HAP-1 (cell line): ENCODE results near the gene DAB2IP.

Experiments used
- DNase-seq, 2 experiments: peaks; one replicate each; pipeline ENCODE4 v3.0.0-alpha.2; 2016 to 2020; ENCODE audit warnings: low spot score in 2 of 2
- H3K27me3 ChIP-seq: fragments of 250-450 bp; sonication (Bioruptor Pico); 2 replicates; pipeline ENCODE4 v1.5.1; 2020; ENCODE audit warnings: low read depth, mild to moderate bottlenecking, moderate library complexity
- H3K36me3 ChIP-seq: fragments of 250-450 bp; sonication (Bioruptor Pico); replicated peaks from 2 replicates; pipeline ENCODE4 v1.5.1; 2020; ENCODE audit warnings: mild to moderate bottlenecking
- H3K4me1 ChIP-seq: fragments of 250-450 bp; sonication (Bioruptor Pico); 2 replicates; pipeline ENCODE4 v1.5.1; 2020; ENCODE audit warnings: mild to moderate bottlenecking
- H3K4me3 ChIP-seq: fragments of 250-450 bp; sonication (Bioruptor Pico); 2 replicates; pipeline ENCODE4 v1.5.1; 2020; ENCODE audit warnings: mild to moderate bottlenecking, moderate library complexity
- H3K9me3 ChIP-seq: fragments of 250-450 bp; sonication (Bioruptor Pico); 2 replicates; pipeline ENCODE4 v1.5.1; 2020; ENCODE audit warnings: mild to moderate bottlenecking, moderate library complexity
- in situ Hi-C: fragments of 300-500 bp; cut with MboI; formaldehyde crosslinking; loops from 3 replicates; pipeline ENCODE4 v1.14.3; 2020; ENCODE audit warnings: low sequenced_read_pairs, inconsistent platforms, mixed read lengths

DAB2IP gene

GRCh38 chr9:121692606-121693387 is 41.4 kb downstream of the DAB2IP start:
- DNase-seq = peak in 1 of 2 experiments; percentile 23

GRCh38 chr9:121693388-121693670 is 41.9 kb downstream of the DAB2IP start:
- in situ Hi-C loops = no loop called here
- no peak for DNase-seq
- no peaks in the 10 kb centered on the region for H3K36me3 ChIP-seq

More at GRCh38 chr9:121692606-121693387, 41.4 kb downstream of the DAB2IP start:
- H3K36me3 ChIP-seq = no peaks in the 10 kb centered on the region
- in situ Hi-C loops = no loop called here
- no peaks in the 10 kb centered on the region for H3K9me3 ChIP-seq
- no peak overlapping the region for H3K4me3 ChIP-seq
- H3K27me3 ChIP-seq = no peaks in the 10 kb centered on the region
- no peaks in the 10 kb centered on the region for H3K4me1 ChIP-seq

GRCh38 chr9:121694001-121694400 is 42.6 kb downstream of the DAB2IP start:
- no peaks in the 10 kb centered on the region for H3K9me3 ChIP-seq
- H3K4me3 ChIP-seq = no peak overlapping the region
- no peaks in the 10 kb centered on the region for H3K36me3 ChIP-seq
- no peaks in the 10 kb centered on the region for H3K4me1 ChIP-seq
- DNase-seq = no peak
- in situ Hi-C loops = no loop called here
- no peaks in the 10 kb centered on the region for H3K27me3 ChIP-seq

More at GRCh38 chr9:121693388-121693670, 41.9 kb downstream of the DAB2IP start:
- Histone ChIP-seq H3K9me3 (no peaks in the 10 kb centered on the region), H3K27me3 (no peaks in the 10 kb centered on the region), H3K4me3 (no peak overlapping the region), H3K4me1 (no peaks in the 10 kb centered on the region)

GRCh38 chr9:121694600-121694999 is 43.2 kb downstream of the DAB2IP start:
- no peaks in the 10 kb centered on the region for H3K36me3 ChIP-seq
- no peaks in the 10 kb centered on the region for H3K9me3 ChIP-seq
- no peak overlapping the region for H3K4me3 ChIP-seq
- no peaks in the 10 kb centered on the region; the same call in 1 of the 2 replicates for H3K4me1 ChIP-seq
- in situ Hi-C loops = no loop called here
- no peaks in the 10 kb centered on the region for H3K27me3 ChIP-seq
- DNase-seq = no peak

GRCh38 chr9:121696930-121697329 is 45.5 kb downstream of the DAB2IP start:
- Histone ChIP-seq H3K4me3 (no peak overlapping the region), H3K36me3 (no peaks in the 10 kb centered on the region), H3K9me3 (no peaks in the 10 kb centered on the region), H3K4me1 (peaks cover 6% of the 10 kb centered on the region), H3K27me3 (no peaks in the 10 kb centered on the region)
- DNase-seq = no peak
- in situ Hi-C loops = no loop called here

- peak; percentile 53 to 80 for DNase-seq
- in situ Hi-C loops = no loop called here
- H3K36me3 ChIP-seq = no peaks in the 10 kb centered on the region
- H3K9me3 ChIP-seq = no peaks in the 10 kb centered on the region
- H3K27me3 ChIP-seq = no peaks in the 10 kb centered on the region
- peaks cover 6% of the 10 kb centered on the region for H3K4me1 ChIP-seq
- peak overlapping the region; percentile 51 for H3K4me3 ChIP-seq
These were observed 47.5 kb downstream of the DAB2IP start for GRCh38 chr9:121698627-121699570.

- Histone ChIP-seq H3K36me3 (no peaks in the 10 kb centered on the region), H3K9me3 (no peaks in the 10 kb centered on the region), H3K4me1 (peaks cover 6% of the 10 kb centered on the region), H3K4me3 (peak overlapping the region; percentile 51), H3K27me3 (no peaks in the 10 kb centered on the region)
- DNase-seq = peak in 1 of 2 experiments; percentile 30
- in situ Hi-C loops = no loop called here
These were observed 48.2 kb downstream of the DAB2IP start for GRCh38 chr9:121699571-121700164.

- DNase-seq = peak; percentile 26 to 69
- Histone ChIP-seq H3K36me3 (no peaks in the 10 kb centered on the region), H3K4me3 (peak overlapping the region; percentile 51), H3K4me1 (peaks cover 6% of the 10 kb centered on the region), H3K27me3 (no peaks in the 10 kb centered on the region), H3K9me3 (no peaks in the 10 kb centered on the region)
- in situ Hi-C loops = no loop called here
These were observed 48.9 kb downstream of the DAB2IP start for GRCh38 chr9:121700165-121700831.

- in situ Hi-C loops = no loop called here
- Histone ChIP-seq H3K9me3 (no peaks in the 10 kb centered on the region), H3K27me3 (no peaks in the 10 kb centered on the region), H3K4me1 (peaks cover 6% of the 10 kb centered on the region), H3K4me3 (no peak overlapping the region), H3K36me3 (no peaks in the 10 kb centered on the region)
- DNase-seq = no peak
These were observed 49.5 kb downstream of the DAB2IP start for GRCh38 chr9:121700832-121701419.

GRCh38 chr9:121701736-121702261 is 50.4 kb downstream of the DAB2IP start:
- Histone ChIP-seq H3K4me1 (peaks cover 6% of the 10 kb centered on the region), H3K27me3 (no peaks in the 10 kb centered on the region), H3K4me3 (no peak overlapping the region), H3K9me3 (no peaks in the 10 kb centered on the region), H3K36me3 (no peaks in the 10 kb centered on the region)
- in situ Hi-C loops = no loop called here
- no peak for DNase-seq

GRCh38 chr9:121703014-121703734 is 51.7 kb downstream of the DAB2IP start:
- no peak for DNase-seq
- H3K36me3 ChIP-seq = no peaks in the 10 kb centered on the region
- no peak overlapping the region for H3K4me3 ChIP-seq
- in situ Hi-C loops = no loop called here
- H3K4me1 ChIP-seq = peaks cover 6% of the 10 kb centered on the region
- H3K27me3 ChIP-seq = no peaks in the 10 kb centered on the region
- H3K9me3 ChIP-seq = no peaks in the 10 kb centered on the region

GRCh38 chr9:121704281-121704680 is 52.8 kb downstream of the DAB2IP start:
- Histone ChIP-seq H3K36me3 (no peaks in the 10 kb centered on the region), H3K4me1 (peaks cover 6% of the 10 kb centered on the region), H3K27me3 (no peaks in the 10 kb centered on the region), H3K9me3 (no peaks in the 10 kb centered on the region), H3K4me3 (no peak overlapping the region)
- in situ Hi-C loops = no loop called here
- no peak for DNase-seq
